WERI-Rb-1 (cell line): Measurements from ENCODE around the gene LMX1B.

Experiments used
- DNase-seq: peaks from one replicate; pipeline ENCODE4 v3.0.0-alpha.2; 2020
- H3K27ac ChIP-seq: fragments of 250-450 bp; sonication (Bioruptor Pico); 2 replicates; pipeline ENCODE4 v1.5.1; 2020; ENCODE audit warnings: mild to moderate bottlenecking, moderate library complexity
- H3K27me3 ChIP-seq: fragments of 250-450 bp; sonication (Bioruptor Pico); 2 replicates; pipeline ENCODE4 v1.5.1; 2021; ENCODE audit warnings: mild to moderate bottlenecking, low read depth, moderate library complexity; ENCODE audit not compliant: insufficient read depth, severe bottlenecking
- H3K36me3 ChIP-seq: fragments of 250-450 bp; sonication (Bioruptor Pico); 2 replicates; pipeline ENCODE4 v1.5.1; 2020; ENCODE audit warnings: mild to moderate bottlenecking, moderate library complexity
- H3K4me3 ChIP-seq: 2 replicates; pipeline ENCODE4 v1.5.1; 2011; ENCODE audit warnings: low read depth, mild to moderate bottlenecking, control low read depth, low read length
- H3K9me3 ChIP-seq: fragments of 250-450 bp; sonication (Bioruptor Pico); 2 replicates; pipeline ENCODE4 v1.5.1; 2021; ENCODE audit warnings: mild to moderate bottlenecking, moderate library complexity; ENCODE audit not compliant: severe bottlenecking
- CTCF ChIP-seq: IDR thresholded peaks from 2 replicates; pipeline ENCODE4 v1.5.1; 2011; ENCODE audit warnings: low read depth, mild to moderate bottlenecking, control low read depth, inconsistent platforms, low read length

The LMX1B gene

GRCh38 chr9:126670270-126670669, 56.5 kb downstream of the LMX1B start:
- Histone ChIP-seq H3K27me3 (no peaks in the 10 kb centered on the region), H3K27ac (no peak overlapping the region), H3K9me3 (no peaks in the 10 kb centered on the region), H3K4me3 (no peak overlapping the region), H3K36me3 (no peaks in the 10 kb centered on the region)
- no peak for DNase-seq
- no peak for TF ChIP-seq CTCF

GRCh38 chr9:126671381-126671831, 57.7 kb downstream of the LMX1B start:
- no peak for TF ChIP-seq CTCF
- Histone ChIP-seq H3K4me3 (no peak overlapping the region), H3K9me3 (no peaks in the 10 kb centered on the region), H3K27ac (peak overlapping the region; percentile 34), H3K27me3 (no peaks in the 10 kb centered on the region), H3K36me3 (no peaks in the 10 kb centered on the region)
- peak; percentile 65 for DNase-seq

- Histone ChIP-seq H3K36me3 (no peaks in the 10 kb centered on the region), H3K27me3 (no peaks in the 10 kb centered on the region), H3K4me3 (no peak overlapping the region), H3K27ac (peak overlapping the region; percentile 34), H3K9me3 (no peaks in the 10 kb centered on the region)
- no peak for TF ChIP-seq CTCF
- no peak for DNase-seq
Observed at GRCh38 chr9:126671983-126672382, 58.3 kb downstream of the LMX1B start.

GRCh38 chr9:126672634-126673284, 59.0 kb downstream of the LMX1B start:
- TF ChIP-seq CTCF, result no peak
- H3K9me3 ChIP-seq, result no peaks in the 10 kb centered on the region
- DNase-seq, result no peak
- no peak overlapping the region for H3K27ac ChIP-seq
- H3K36me3 ChIP-seq, result no peaks in the 10 kb centered on the region
- H3K27me3 ChIP-seq, result no peaks in the 10 kb centered on the region
- no peak overlapping the region for H3K4me3 ChIP-seq

- Histone ChIP-seq H3K36me3 (no peaks in the 10 kb centered on the region), H3K27ac (no peak overlapping the region), H3K4me3 (no peak overlapping the region), H3K27me3 (no peaks in the 10 kb centered on the region), H3K9me3 (no peaks in the 10 kb centered on the region)
- peak; percentile 70 for DNase-seq
- no peak for TF ChIP-seq CTCF
Observed at GRCh38 chr9:126673689-126674364, 60.1 kb downstream of the LMX1B start.
